SJCRH30 (cell line): ENCODE measurements around the gene CLIC5. TPM values are rescaled to one million over a fixed set of nuclear protein-coding genes. Genes with fewer than 3 reads are reported as not detected.

Experiments used
- DNase-seq, 2 experiments: peaks; one replicate each; pipeline ENCODE4 v3.0.0-alpha.2; 2015 to 2020
- H3K27ac ChIP-seq: fragments of 250-450 bp; sonication (Bioruptor Pico); 2 replicates; pipeline ENCODE4 v1.5.1; 2020; ENCODE audit warnings: mild to moderate bottlenecking, moderate library complexity
- H3K27me3 ChIP-seq: fragments of 250-450 bp; sonication (Bioruptor Pico); 2 replicates; pipeline ENCODE4 v1.5.1; 2020; ENCODE audit warnings: mild to moderate bottlenecking, moderate library complexity
- H3K36me3 ChIP-seq: fragments of 250-450 bp; sonication (Bioruptor Pico); 2 replicates; pipeline ENCODE4 v1.5.1; 2020; ENCODE audit warnings: mild to moderate bottlenecking, moderate library complexity
- H3K4me1 ChIP-seq: fragments of 250-450 bp; sonication (Bioruptor Pico); 2 replicates; pipeline ENCODE4 v1.5.1; 2020; ENCODE audit warnings: mild to moderate bottlenecking, moderate library complexity
- H3K4me3 ChIP-seq: fragments of 250-450 bp; sonication (Bioruptor Pico); 2 replicates; pipeline ENCODE4 v1.5.1; 2020; ENCODE audit warnings: mild to moderate bottlenecking, moderate library complexity
- H3K9me3 ChIP-seq: fragments of 250-450 bp; sonication (Bioruptor Pico); replicated peaks from 2 replicates; pipeline ENCODE4 v1.5.1; 2020; ENCODE audit warnings: mild to moderate bottlenecking, moderate library complexity
- total RNA-seq: library from RNA; depleted of rRNA; stranded (reverse); fragments of >200 nt; shearing (Covaris generic); gene quantifications from 2 replicates; pipeline ENCODE4 v1.2.3, GENCODE V29; 2014

Gene CLIC5
- total RNA-seq, 1 experiment from 2014 or later, result 0.06 TPM

GRCh38 chr6:46046558-46047174 lies 31.0 kb upstream of the CLIC5 start:
- Histone ChIP-seq H3K4me1 (no peaks in the 10 kb centered on the region), H3K27me3 (no peaks in the 10 kb centered on the region), H3K4me3 (no peak overlapping the region), H3K36me3 (no peaks in the 10 kb centered on the region), H3K27ac (no peak overlapping the region), H3K9me3 (no peaks in the 10 kb centered on the region)
- no peak for DNase-seq

- H3K9me3 ChIP-seq, result no peaks in the 10 kb centered on the region
- no peaks in the 10 kb centered on the region for H3K27me3 ChIP-seq
- H3K4me1 ChIP-seq, result no peaks in the 10 kb centered on the region
- DNase-seq, result peak; percentile 39 to 41
- H3K27ac ChIP-seq, result no peak overlapping the region
- no peaks in the 10 kb centered on the region for H3K36me3 ChIP-seq
- H3K4me3 ChIP-seq, result no peak overlapping the region
These were observed 29.4 kb upstream of the CLIC5 start for GRCh38 chr6:46044881-46045617.

GRCh38 chr6:46042355-46042999 lies 26.8 kb upstream of the CLIC5 start:
- Histone ChIP-seq H3K27me3 (no peaks in the 10 kb centered on the region), H3K4me3 (no peak overlapping the region), H3K4me1 (no peaks in the 10 kb centered on the region), H3K9me3 (no peaks in the 10 kb centered on the region), H3K27ac (no peak overlapping the region), H3K36me3 (no peaks in the 10 kb centered on the region)
- DNase-seq, result peak; percentile 18 to 56

GRCh38 chr6:46040288-46040687 lies 24.6 kb upstream of the CLIC5 start:
- Histone ChIP-seq H3K36me3 (no peaks in the 10 kb centered on the region), H3K4me1 (no peaks in the 10 kb centered on the region), H3K9me3 (no peaks in the 10 kb centered on the region), H3K4me3 (no peak overlapping the region), H3K27me3 (no peaks in the 10 kb centered on the region), H3K27ac (no peak overlapping the region)
- DNase-seq, result no peak

GRCh38 chr6:46039646-46040045 lies 24.0 kb upstream of the CLIC5 start:
- DNase-seq, result no peak
- H3K36me3 ChIP-seq, result no peaks in the 10 kb centered on the region
- H3K4me3 ChIP-seq, result no peak overlapping the region
- no peaks in the 10 kb centered on the region for H3K27me3 ChIP-seq
- no peaks in the 10 kb centered on the region for H3K4me1 ChIP-seq
- no peaks in the 10 kb centered on the region for H3K9me3 ChIP-seq
- no peak overlapping the region for H3K27ac ChIP-seq

GRCh38 chr6:46036911-46037310 lies 21.3 kb upstream of the CLIC5 start:
- no peak overlapping the region for H3K4me3 ChIP-seq
- H3K9me3 ChIP-seq, result no peaks in the 10 kb centered on the region
- H3K4me1 ChIP-seq, result no peaks in the 10 kb centered on the region
- H3K27me3 ChIP-seq, result no peaks in the 10 kb centered on the region
- H3K36me3 ChIP-seq, result no peaks in the 10 kb centered on the region
- no peak overlapping the region for H3K27ac ChIP-seq
- no peak for DNase-seq

GRCh38 chr6:46035242-46035641 lies 19.6 kb upstream of the CLIC5 start:
- no peaks in the 10 kb centered on the region for H3K36me3 ChIP-seq
- no peak overlapping the region for H3K4me3 ChIP-seq
- H3K4me1 ChIP-seq, result no peaks in the 10 kb centered on the region
- DNase-seq, result no peak
- H3K9me3 ChIP-seq, result no peaks in the 10 kb centered on the region
- H3K27ac ChIP-seq, result no peak overlapping the region
- H3K27me3 ChIP-seq, result no peaks in the 10 kb centered on the region

GRCh38 chr6:46032110-46032998 lies 16.7 kb upstream of the CLIC5 start:
- Histone ChIP-seq H3K36me3 (no peaks in the 10 kb centered on the region), H3K4me3 (no peak overlapping the region), H3K9me3 (no peaks in the 10 kb centered on the region), H3K27me3 (no peaks in the 10 kb centered on the region; the same call in 1 of the 2 replicates), H3K4me1 (no peaks in the 10 kb centered on the region), H3K27ac (no peak overlapping the region)
- no peak for DNase-seq

GRCh38 chr6:46029602-46030001 lies 13.9 kb upstream of the CLIC5 start:
- H3K27ac ChIP-seq, result no peak overlapping the region
- no peaks in the 10 kb centered on the region; the same call in 1 of the 2 replicates for H3K27me3 ChIP-seq
- no peaks in the 10 kb centered on the region for H3K36me3 ChIP-seq

GRCh38 chr6:46026307-46026706 lies 10.6 kb upstream of the CLIC5 start:
- Histone ChIP-seq H3K27me3 (no peaks in the 10 kb centered on the region; the same call in 1 of the 2 replicates), H3K36me3 (no peaks in the 10 kb centered on the region), H3K4me1 (no peaks in the 10 kb centered on the region), H3K4me3 (no peak overlapping the region), H3K9me3 (no peaks in the 10 kb centered on the region), H3K27ac (no peak overlapping the region)
- DNase-seq, result no peak

More at GRCh38 chr6:46029602-46030001, 13.9 kb upstream of the CLIC5 start:
- H3K4me3 ChIP-seq, result no peak overlapping the region
- H3K4me1 ChIP-seq, result no peaks in the 10 kb centered on the region
- DNase-seq, result no peak
- H3K9me3 ChIP-seq, result no peaks in the 10 kb centered on the region

GRCh38 chr6:46025573-46025972 lies 9.9 kb upstream of the CLIC5 start:
- Histone ChIP-seq H3K36me3 (no peaks in the 10 kb centered on the region), H3K9me3 (no peaks in the 10 kb centered on the region), H3K4me1 (no peaks in the 10 kb centered on the region), H3K27me3 (no peaks in the 10 kb centered on the region; the same call in 1 of the 2 replicates), H3K27ac (no peak overlapping the region), H3K4me3 (no peak overlapping the region)
- no peak for DNase-seq

- H3K36me3 ChIP-seq, result no peaks in the 10 kb centered on the region
- no peak for DNase-seq
- no peaks in the 10 kb centered on the region; the same call in 1 of the 2 replicates for H3K27me3 ChIP-seq
- H3K4me1 ChIP-seq, result no peaks in the 10 kb centered on the region
- no peaks in the 10 kb centered on the region for H3K9me3 ChIP-seq
- no peak overlapping the region for H3K4me3 ChIP-seq
- no peak overlapping the region for H3K27ac ChIP-seq
These were observed 8.6 kb upstream of the CLIC5 start for GRCh38 chr6:46024124-46024769.

- Histone ChIP-seq H3K36me3 (no peaks in the 10 kb centered on the region), H3K27ac (no peak overlapping the region), H3K4me1 (no peaks in the 10 kb centered on the region), H3K4me3 (no peak overlapping the region), H3K27me3 (no peaks in the 10 kb centered on the region), H3K9me3 (no peaks in the 10 kb centered on the region)
- DNase-seq, result no peak
These were observed 7.7 kb upstream of the CLIC5 start for GRCh38 chr6:46023216-46023915.
